Limb (tissue), 2 donors: Measurements from ENCODE around the gene CDKAL1.
A peak's percentile ranks its signal among the peaks of the same experiment; 100 is the strongest.
"Not testable (repeated sequence)": the region's sequence is repeated elsewhere in the genome, so short reads cannot be mapped to it uniquely, and the experiment has no call there.

Source experiments
- DNase-seq, 2 donors: peaks; one replicate each; pipeline ENCODE4 v3.0.0-alpha.2; 2016; ENCODE audit errors: extremely low spot score in 2 of 2

CDKAL1 gene

DNA sequence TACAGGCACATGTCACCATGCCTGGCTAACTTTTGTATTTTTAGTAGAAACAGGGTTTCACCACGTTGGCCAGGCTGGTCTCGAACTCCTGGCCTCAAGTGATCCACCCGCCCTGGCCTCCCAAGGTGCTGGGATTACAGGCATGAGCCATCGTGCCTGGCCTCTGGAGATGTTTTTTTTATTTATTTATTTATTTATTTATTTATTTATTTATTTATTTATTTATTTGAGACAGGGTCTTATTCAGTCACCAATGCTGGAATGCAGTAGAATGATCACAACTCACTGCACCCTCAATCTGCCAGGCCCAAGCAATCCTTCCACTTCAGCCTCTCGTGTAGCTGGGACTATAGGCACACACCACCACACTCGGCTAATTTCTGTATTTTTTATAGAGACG lies 661.0 kb downstream of the CDKAL1 start:
- not testable (repeated sequence) for DNase-seq

- no peak for DNase-seq
Measured at GRCh38 chr6:21198032-21198640, 663.9 kb downstream of the CDKAL1 start.

GRCh38 chr6:21199262-21199661 lies 665.0 kb downstream of the CDKAL1 start:
- peak in 1 of 2 donors; percentile 43 for DNase-seq

DNA sequence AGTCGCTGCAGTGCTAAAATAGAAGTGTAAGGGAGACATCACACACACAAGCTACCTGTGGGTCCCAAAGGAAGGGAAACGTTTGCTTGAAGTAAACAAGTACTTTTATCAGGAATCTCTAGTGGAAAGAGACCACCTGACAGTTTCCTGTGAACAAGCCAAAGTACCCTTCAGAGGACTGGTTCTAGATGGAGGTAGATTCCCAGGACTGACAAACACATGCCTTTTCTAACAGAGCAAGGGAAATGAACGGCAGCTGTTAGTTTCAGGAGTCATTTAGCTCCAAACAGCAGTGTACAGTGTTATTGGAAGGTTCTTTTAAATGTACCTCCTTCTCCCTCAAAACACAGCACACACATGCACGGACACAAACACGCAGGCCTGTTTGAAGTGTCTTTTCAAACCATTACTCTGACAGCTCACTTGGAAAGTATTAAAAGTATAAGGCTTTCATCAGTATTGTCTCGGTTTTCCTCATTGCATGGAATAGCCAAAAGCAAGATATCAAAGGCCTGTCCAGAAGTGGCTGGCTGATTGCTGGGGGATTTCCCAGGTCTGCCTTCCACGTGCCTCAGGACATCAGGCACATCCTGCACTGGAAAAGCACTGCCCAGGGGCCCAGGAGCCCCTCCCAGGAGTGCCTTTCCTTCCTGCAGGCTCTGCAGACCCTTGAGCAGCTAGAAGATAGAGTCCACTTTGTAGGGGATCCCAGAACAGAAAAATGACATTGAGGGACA lies 666.0 kb downstream of the CDKAL1 start:
- no peak for DNase-seq

DNA sequence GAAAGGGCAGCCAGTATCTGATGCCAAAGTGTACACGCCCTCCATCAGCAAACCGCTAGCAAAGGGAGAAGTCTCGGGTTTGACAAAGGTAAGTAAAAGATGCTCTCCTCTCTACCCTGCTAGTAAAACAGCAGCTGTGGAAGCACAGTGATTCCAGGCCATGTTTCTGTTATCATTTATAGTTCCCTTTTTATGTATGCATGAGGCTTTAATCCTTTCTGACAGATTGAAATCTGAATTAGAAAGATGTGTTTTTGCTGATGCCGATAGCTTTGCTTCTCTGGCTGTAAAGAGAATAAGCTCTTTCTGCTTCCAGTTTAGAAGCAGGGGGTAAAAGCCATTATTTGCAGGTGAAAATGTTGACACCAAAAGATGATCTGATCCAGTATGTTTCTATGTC lies 666.9 kb downstream of the CDKAL1 start:
- no peak for DNase-seq

DNA sequence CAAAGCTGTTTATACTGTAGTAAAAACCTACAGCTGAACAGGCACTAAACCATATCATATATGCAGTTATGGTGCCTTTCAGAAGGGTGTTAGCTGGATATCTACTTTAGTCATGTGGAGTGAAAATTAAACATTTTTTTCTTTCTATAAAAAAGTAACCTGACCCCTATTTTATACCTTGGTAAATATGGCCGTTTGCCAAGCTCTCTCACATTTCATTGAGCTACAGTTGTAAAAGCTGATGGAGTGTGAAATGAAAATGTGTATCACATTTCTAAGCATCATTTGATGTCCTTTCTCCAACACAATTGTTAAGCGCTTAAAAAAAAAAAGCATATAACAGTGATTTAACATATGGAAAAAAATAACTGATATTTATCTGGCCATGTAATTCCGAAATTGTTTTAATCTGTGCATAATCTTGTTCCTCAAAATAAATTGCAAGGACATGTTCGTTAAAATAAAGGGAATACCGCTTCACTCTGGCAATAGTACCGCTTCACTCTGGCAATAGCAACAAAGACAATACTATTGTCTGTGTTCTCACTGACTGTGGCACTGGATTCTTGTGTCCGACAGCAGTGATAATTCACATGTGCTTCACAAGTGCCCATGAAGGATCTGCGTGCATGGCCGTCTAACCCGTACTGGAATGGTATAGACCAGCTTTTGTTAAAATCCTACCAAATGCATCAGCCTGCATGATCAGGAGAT lies 667.5 kb downstream of the CDKAL1 start:
- DNase-seq: no peak

- DNase-seq: no peak
Measured at GRCh38 chr6:21202521-21202920, 668.3 kb downstream of the CDKAL1 start.

DNA sequence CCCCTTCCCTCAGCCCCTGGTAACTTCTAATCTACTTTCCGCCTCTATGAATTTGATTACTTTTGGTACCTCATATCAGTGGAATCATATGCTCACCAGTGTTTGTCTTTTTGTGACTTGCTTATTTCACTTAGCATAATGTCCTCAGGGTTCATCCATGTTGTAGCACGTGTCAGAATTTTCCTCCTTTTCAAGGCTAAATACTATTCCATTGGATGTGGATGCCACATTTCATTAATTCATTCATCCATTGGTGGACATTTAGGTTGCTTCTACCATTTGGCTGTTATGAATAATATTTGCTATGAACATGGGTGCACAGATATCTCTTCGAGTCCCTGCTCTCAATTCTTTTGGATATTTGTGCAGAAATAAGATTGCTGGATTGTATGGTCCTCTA lies 670.7 kb downstream of the CDKAL1 start:
- DNase-seq: no peak

- DNase-seq: no peak
Measured at GRCh38 chr6:21208081-21208795, 674.0 kb downstream of the CDKAL1 start.

GRCh38 chr6:21208796-21209186 lies 674.5 kb downstream of the CDKAL1 start:
- DNase-seq: no peak

DNA sequence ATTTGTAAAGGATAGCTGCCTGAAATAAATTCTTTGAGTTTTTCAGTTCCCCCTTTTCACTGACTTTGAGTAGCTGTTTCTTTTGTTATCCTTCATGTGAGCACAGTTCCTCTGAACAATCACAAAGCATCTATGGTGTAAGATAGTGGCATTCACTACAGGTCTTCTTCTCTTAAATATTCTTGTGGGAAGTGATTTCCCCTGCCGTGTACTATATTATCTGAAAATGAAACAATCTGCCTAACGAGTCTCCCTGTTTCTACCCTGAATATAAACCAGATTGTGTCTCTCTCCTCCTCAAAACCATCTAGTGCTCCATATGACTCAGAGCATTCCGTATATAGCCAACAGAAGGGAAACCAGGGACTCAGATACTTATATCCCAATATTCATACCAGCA lies 679.2 kb downstream of the CDKAL1 start:
- DNase-seq: no peak

DNA sequence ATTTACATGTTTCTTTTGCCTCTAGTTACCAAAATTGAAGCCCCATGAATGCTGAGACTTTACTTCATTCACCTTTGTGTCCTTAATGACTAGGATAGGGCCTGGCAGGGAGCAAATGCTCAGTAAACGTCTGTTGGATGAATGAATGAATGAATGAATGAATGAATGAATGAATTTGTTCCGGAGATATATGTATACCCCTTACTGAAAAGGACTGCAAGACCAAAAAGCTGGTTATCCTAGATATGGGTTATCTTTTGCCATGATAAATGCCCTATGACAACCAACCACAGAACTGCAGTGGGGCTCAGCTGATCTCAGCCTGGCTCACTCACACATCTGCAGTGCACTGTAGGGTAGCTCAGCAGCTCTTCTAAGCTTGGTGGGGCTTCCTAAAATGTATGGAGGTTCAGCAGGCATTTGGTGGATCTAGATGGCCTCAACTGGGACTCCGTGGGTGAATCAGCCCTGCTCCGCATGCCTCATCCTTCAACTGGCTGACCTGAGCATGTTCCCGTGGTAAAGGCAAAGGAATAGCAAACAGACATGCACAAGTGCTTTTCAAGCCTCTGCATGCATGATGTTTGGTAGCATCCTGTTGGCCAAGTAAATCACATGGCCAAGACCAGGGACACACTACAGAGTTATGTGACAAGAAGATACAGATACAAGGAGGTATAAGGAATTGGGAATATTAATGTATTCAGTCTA lies 680.6 kb downstream of the CDKAL1 start:
- DNase-seq: no peak

DNA sequence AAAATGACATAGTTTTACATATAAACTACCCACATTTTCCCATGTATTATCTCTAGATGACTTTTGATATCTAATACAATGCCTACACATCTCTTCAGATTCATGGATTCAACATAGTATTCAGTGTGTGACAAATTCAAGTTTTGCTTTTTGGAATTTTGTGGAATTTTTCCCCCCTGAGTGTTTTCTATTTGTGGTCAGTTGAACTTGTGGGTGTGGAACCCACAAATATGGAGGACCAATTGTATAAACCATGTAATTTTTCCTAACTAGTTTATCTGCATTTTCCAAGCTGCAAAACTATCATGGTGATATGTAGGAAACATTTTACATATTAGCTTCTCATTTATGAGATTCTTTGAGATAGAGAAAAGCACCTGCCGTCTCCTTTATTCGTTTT lies 685.0 kb downstream of the CDKAL1 start:
- no peak for DNase-seq

DNA sequence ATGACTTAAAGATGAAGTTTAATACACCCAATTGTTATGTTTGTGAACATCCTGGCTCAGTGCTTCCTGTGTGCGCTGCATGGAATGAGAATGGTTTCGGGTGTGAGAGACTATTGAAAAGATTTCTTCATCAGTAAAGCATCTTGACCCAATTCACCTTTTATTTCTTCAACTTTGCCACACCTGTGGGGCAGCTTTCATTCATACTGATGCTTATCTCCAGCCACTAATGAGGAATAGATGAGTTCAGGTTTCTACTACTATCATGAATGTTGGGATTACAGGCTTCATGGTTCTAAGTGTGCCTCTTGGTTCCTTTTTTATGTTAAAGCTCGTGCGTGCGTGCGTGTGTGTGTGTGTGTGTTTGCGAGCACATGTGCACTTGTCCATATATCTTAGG lies 685.6 kb downstream of the CDKAL1 start:
- no peak for DNase-seq

DNA sequence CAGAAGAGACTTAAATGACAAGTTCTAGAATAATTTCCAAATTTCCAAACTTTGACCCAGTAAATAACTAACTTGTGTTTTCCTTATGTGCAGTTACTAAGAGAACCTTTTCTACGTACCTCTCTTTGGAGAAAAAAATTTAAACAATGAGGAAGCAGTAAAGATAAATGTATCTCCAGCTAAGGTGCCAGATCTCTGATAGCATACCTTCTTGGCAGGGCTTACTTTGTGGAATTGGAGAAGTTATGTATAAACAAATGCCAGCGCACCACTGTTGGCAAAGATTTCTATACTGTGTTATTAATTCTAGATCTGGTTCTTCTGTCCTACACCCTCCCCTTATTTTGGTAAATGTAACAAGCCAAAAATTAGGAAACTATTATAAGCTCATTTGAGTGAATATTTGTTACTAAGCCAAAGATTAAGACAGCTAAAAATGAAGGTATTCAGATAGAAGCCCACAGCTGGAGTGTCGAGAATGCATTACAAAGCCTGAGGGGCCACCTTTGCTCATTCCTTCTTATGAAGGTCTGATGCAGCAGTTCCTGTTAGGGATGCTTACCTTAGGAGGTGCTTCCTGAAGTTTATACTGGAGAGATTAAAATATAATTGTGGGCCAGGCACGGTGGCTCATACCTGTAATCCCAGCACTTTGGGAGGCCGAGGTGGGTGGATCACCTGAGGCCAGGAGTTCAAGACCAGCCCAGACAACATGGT lies 686.2 kb downstream of the CDKAL1 start:
- no peak for DNase-seq

DNA sequence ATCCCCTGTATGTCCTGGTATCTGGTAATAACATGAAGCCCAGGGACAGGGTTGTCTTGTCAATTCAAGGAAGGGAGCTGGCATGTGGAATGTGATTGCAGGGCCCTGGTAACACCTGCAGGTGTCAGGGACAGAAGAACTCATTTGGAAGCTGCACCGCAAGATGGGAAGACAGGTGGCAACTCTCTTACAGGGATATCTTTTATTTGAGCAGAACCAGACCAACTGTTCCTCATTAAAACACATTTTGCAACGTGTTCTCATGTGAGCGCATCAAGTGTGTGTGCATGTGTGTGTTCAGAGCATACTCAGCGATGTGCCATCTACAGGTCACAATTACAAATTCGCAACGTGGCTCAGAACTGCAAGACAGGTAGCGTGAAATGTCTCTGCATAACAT lies 688.4 kb downstream of the CDKAL1 start:
- DNase-seq: no peak

DNA sequence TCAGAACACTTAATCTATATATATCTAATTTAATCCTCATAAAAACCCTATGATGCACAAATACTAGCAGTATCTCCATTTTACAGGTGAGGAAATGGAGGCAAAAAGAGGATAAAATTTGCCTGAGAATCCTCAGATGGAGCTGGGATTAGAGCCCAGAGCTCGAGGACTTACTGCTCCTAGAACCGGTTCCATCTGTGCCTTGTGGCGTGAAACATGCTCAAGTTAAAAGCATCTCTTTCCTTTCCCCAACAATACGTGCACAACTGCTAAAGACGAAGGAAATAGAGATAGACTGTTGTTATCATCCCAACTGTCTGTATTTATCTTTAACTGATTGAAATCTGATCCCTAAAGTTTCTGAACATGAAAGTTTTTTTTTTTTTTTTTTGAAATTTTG lies 691.7 kb downstream of the CDKAL1 start:
- no peak for DNase-seq

DNA sequence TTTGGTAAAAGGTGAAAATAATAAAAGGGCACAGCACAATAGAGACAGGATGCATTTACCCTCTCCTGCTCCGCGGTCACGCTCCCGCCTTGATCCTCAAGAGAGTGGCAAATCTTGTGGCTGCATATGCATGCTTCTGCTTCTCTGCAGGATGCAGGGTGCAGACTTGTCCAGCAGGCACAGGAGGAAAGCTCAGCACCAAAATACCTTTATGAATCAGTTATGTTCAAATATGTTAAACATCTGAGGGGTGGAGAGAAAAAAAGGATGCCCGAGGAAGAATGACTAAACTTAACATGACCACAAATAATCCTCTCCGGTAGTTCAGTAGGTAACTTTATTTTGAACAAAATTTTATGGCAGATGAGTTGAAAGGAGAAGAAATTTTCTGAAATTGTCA lies 693.2 kb downstream of the CDKAL1 start:
- no peak for DNase-seq

DNA sequence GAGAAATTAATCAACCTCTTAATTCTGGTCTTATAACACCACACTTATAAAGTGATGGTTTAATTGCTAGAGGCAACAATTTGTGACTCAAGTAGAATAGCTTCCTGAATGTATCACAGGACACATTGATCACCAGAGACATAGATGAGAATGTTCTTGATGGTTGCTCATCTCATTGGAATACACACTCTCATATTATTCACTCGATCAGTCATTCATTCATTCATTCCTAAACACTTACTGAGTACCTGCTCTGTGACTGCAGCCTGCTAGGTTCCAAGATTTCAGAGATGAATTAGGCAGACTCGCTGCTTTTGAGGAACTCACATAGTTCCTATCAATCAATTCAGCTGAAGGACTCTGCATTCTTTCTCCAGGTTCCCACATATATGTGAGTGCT lies 694.2 kb downstream of the CDKAL1 start:
- DNase-seq: no peak

DNA sequence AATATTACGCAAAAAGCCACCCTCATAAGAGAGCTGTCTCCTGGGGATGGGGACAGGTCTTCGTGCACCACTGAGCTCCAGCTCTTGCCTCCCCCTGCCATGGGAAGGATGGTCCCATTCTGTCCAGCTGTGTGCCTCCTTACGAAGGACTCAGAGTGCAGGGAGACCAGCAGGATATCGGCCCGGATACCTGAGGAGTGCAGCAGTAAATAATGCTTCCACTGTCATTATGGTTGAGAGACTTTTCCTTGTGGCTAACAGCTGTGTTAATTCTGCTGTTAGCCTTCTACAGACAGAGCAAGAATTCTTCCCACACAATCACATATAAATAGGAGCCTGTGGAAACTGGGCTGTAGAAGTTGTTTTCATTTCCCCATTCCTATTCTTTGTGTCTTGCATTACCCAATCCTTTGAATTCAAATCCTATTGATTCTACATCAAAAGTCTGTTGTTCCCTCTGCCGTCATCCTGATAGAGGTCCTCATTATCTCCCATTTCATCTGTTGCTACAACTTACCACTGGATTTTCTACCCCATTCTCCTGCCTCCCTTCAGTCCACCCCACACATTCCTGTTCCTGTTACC lies 694.7 kb downstream of the CDKAL1 start:
- DNase-seq: no peak
